ENCODE data around the gene MGME1.

DNA sequence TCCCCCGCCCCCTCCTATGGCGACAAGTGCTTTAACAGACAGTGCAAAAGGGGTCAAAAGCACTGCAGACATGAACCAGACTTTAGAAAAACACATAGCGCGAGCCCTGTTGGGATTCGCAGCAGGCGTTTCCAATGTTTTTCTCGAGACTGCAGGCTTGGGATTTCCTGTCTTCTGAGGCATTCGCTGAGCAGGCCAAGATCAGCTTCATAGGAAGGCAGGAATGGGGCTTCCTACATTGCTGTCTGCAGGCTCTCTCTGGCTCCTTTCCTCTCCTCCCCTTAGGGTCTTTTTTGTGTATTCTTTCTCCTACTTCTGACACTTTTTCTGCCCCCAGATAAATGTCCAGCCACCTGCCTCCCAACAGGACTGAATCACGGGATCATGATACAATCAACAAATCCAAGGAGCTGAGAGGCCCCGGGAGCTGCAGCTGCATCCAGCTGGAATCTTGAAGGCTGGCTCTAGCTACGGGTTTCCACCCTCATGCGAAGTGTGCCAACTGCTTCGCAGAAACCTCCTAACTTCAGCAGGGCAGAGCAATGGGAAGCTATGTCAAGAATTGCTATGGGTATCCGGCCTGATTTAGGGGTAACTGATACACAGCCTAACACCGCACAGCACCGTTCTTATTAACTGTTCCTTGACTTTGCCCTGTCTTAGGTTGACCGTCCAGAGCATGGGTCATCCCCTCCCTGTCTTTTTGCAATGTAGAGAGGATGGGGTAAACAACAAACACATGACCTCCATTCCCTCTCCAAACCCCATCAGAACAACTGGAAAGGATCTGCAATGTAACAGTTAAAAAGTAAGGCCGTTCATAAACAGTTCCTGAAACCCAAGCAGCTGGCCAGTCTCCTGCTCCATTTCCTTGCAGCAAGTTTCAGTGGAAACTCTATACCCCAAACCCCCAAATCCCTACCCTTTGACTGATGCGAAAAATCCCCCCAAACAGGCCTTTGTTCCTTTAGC lies 31.8 kb upstream of the MGME1 start:
- TF ChIP-seq CTCF (IDR thresholded peaks at IDR 0.05): no peak
- no peak for TF ChIP-seq POLR2A (IDR thresholded peaks at IDR 0.05)

Measured in Peyer's patch (tissue), 4 donors.